Superior temporal gyrus (tissue), 1 donor: ENCODE data around the gene DNAJB1.
"Not testable (repeated sequence)": the region's sequence is repeated elsewhere in the genome, so short reads cannot be mapped to it uniquely, and the experiment has no call there.

Experiments
- DNase-seq: peaks from one replicate; pipeline ENCODE4 v3.0.0-alpha.2; 2016; ENCODE audit errors: extremely low spot score

The DNAJB1 gene

GRCh38 chr19:14517840-14518505 lies at the start of gene DNAJB1:
Gene DNAJB1 (minus strand): TSS chr19:14518397. CDS start chr19:14518349, 48 bp downstream.
- peak; percentile 81 for DNase-seq

- no peak for DNase-seq
Observed at GRCh38 chr19:14567079-14567478, 48.9 kb upstream of the DNAJB1 start.

GRCh38 chr19:14566712-14567077 lies 48.5 kb upstream of the DNAJB1 start:
- no peak for DNase-seq

GRCh38 chr19:14565765-14566711 lies 47.8 kb upstream of the DNAJB1 start:
- DNase-seq = no peak

- no peak for DNase-seq
Observed at GRCh38 chr19:14565298-14565679, 47.1 kb upstream of the DNAJB1 start.

- DNase-seq = not testable (repeated sequence)
Observed at GRCh38 chr19:14564652-14565297, 46.6 kb upstream of the DNAJB1 start.

- no peak for DNase-seq
Observed at GRCh38 chr19:14563989-14564651, 45.9 kb upstream of the DNAJB1 start.

- DNase-seq = no peak
Observed at GRCh38 chr19:14563590-14563926, 45.4 kb upstream of the DNAJB1 start.

GRCh38 chr19:14562660-14563589 lies 44.7 kb upstream of the DNAJB1 start:
- no peak for DNase-seq

GRCh38 chr19:14561847-14562351 lies 43.7 kb upstream of the DNAJB1 start:
- DNase-seq = no peak

GRCh38 chr19:14561249-14561648 lies 43.1 kb upstream of the DNAJB1 start:
- no peak for DNase-seq

GRCh38 chr19:14560776-14561108 lies 42.5 kb upstream of the DNAJB1 start:
- no peak for DNase-seq

GRCh38 chr19:14559916-14560775 lies 41.9 kb upstream of the DNAJB1 start:
- DNase-seq = no peak

- no peak for DNase-seq
Observed at GRCh38 chr19:14558370-14559066, 40.3 kb upstream of the DNAJB1 start.

GRCh38 chr19:14556662-14557188 lies 38.5 kb upstream of the DNAJB1 start:
- DNase-seq = peak; percentile 88

- DNase-seq = no peak
Observed at GRCh38 chr19:14555918-14556661, 37.9 kb upstream of the DNAJB1 start.

GRCh38 chr19:14554382-14554812 lies 36.2 kb upstream of the DNAJB1 start:
- DNase-seq = no peak

- no peak for DNase-seq
Observed at GRCh38 chr19:14553939-14554243, 35.7 kb upstream of the DNAJB1 start.
